CD8-positive, alpha-beta memory T cell (primary cell): ENCODE results near the gene FAM193B. TPM values are rescaled to one million over a fixed set of nuclear protein-coding genes. Genes with fewer than 3 reads are reported as not detected.

Experiments used
- CTCF ChIA-PET: fragments of 350-600 bp; sonication (Branson Sonifier 250); formaldehyde crosslinking; loops from one replicate; lab custom pipeline; 2021; ENCODE audit warnings: antibody characterized with exemption; lab: Charles Lee
- POLR2A ChIA-PET: fragments of 350-600 bp; sonication (Branson Sonifier 250); formaldehyde crosslinking; loops from one replicate; lab custom pipeline; 2021; ENCODE audit warnings: antibody characterized with exemption; lab: Charles Lee
- DNase-seq, 5 donors: peaks; one replicate each; pipeline versions ENCODE4 v3.0.0 to v3.0.0-alpha.2; 2020 to 2022; ENCODE audit warnings: mixed read lengths in 1 of 5
- H3K27ac ChIP-seq: one replicate; pipeline ENCODE4 v1.7.0; 2013; ENCODE audit warnings: low read depth, mild to moderate bottlenecking, low read length, moderate library complexity
- H3K27me3 ChIP-seq: 2 replicates; pipeline ENCODE4 v1.7.0; 2013; ENCODE audit warnings: low read length, mild to moderate bottlenecking; ENCODE audit not compliant: insufficient read depth, poor library complexity, severe bottlenecking
- H3K36me3 ChIP-seq: 2 replicates; pipeline ENCODE4 v1.7.0; 2013; ENCODE audit warnings: mild to moderate bottlenecking, low read length, moderate library complexity; ENCODE audit not compliant: insufficient read depth
- H3K4me1 ChIP-seq: 2 replicates; pipeline ENCODE4 v1.7.0; 2013; ENCODE audit warnings: mild to moderate bottlenecking, low read length, moderate library complexity; ENCODE audit not compliant: insufficient read depth
- H3K4me3 ChIP-seq: 2 replicates; pipeline ENCODE4 v1.7.0; 2013; ENCODE audit warnings: mild to moderate bottlenecking, low read length
- H3K9me3 ChIP-seq: 2 replicates; pipeline ENCODE4 v1.7.0; 2013; ENCODE audit warnings: mild to moderate bottlenecking, low read length
- H3K27ac Mint-ChIP-seq, 8 donors: one replicate each; pipeline ENCODE4 v1.8.0; 2020 to 2021; ENCODE audit warnings: mixed read lengths in 8 of 8, mild to moderate bottlenecking in 6 of 8, inconsistent platforms in 3 of 8, moderate library complexity in 3 of 8
- H3K27me3 Mint-ChIP-seq, 2 donors: one replicate each; pipeline ENCODE4 v1.8.0; 2020 to 2021; ENCODE audit warnings: mixed read lengths in 2 of 2, mild to moderate bottlenecking in 1 of 2, moderate library complexity in 1 of 2
- H3K36me3 Mint-ChIP-seq, 3 donors: one replicate each; pipeline ENCODE4 v1.8.0; 2020 to 2021; ENCODE audit warnings: mixed read lengths in 3 of 3, inconsistent platforms in 1 of 3, mild to moderate bottlenecking in 1 of 3
- H3K4me1 Mint-ChIP-seq, 3 donors: one replicate each; pipeline ENCODE4 v1.8.0; 2020 to 2021; ENCODE audit warnings: mixed read lengths in 3 of 3, inconsistent platforms in 1 of 3, mild to moderate bottlenecking in 1 of 3
- H3K4me3 Mint-ChIP-seq, 7 donors: one replicate each; pipeline ENCODE4 v1.8.0; 2020 to 2021; ENCODE audit warnings: mixed read lengths in 7 of 7, mild to moderate bottlenecking in 6 of 7, moderate library complexity in 4 of 7, inconsistent platforms in 2 of 7
- H3K9me3 Mint-ChIP-seq, 5 donors: one replicate each; pipeline ENCODE4 v1.8.0; 2020 to 2022; ENCODE audit warnings: mixed read lengths in 5 of 5, mild to moderate bottlenecking in 3 of 5, moderate library complexity in 2 of 5, inconsistent platforms in 1 of 5
- polyA plus RNA-seq: library from polyadenylated mRNA; unstranded; fragments of 300-500 nt; fragmentation: Illumina TruSeq; gene quantifications from one replicate; pipeline ENCODE4 v1.2.3, GENCODE V29; 2021
- total RNA-seq, 2 experiments: library from RNA; stranded (reverse); gene quantifications; one replicate each; pipeline ENCODE4 v1.2.3, GENCODE V29; 2021

Gene FAM193B
- total and polyA plus RNA-seq, 3 experiments from 2014 or later, result 8.5 to 76.6 (median 72.9) TPM

DNA sequence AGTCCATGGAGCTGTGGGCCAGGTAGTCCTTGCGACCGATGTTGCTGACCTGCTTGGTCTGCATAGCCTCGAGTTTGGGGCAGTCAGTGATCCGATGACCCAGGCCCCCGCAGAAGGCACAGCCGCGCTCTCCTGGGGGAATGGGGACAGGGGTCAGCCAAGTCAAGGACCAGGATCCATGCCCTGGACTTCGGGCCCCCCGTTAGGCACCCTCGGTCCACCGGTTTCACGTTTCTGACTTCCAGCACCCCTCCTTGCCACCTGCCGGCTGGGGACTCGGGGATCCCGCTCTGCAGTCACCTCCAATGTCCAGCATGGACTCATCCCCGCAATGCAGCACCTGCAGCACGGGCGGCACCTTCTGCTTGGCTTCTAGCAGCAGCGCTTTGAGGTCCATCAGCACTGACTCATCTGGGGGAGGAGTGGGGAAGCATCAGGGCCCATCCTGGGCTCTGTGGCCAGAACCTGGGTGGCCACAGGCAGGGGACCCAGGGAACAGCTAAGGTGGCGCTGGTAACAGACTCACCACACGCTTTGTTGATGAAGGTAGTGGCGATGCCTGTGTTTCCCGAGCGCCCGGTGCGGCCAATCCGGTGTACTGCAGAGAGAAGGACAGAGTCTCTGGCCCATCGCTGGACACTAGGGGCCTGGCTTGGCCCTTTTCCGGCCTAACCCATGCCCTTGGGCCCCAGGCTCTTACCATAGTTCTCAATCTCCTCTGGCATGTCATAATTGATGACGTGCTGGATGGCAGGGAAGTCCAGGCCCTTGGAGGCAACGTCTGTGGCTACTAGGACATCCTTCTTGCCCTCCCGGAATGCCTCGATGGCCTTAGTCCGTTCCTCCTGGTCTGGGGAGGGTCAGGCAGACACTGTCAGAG, 42.3 kb downstream of the FAM193B start:
- peaks cover 23% of the 10 kb centered on the region for H3K36me3 ChIP-seq
- H3K36me3 Mint-ChIP-seq, result peaks cover 5 to 64% (median 7%) of the 10 kb centered on the region in 3 donors
- CTCF ChIA-PET, result interaction anchor here (1.1 to 1.6 kb wide), 3 partner anchors 11 to 123 kb away, joined by 3 to 6 read pairs (median 3); no protein-coding TSS in a partner anchor

DNA sequence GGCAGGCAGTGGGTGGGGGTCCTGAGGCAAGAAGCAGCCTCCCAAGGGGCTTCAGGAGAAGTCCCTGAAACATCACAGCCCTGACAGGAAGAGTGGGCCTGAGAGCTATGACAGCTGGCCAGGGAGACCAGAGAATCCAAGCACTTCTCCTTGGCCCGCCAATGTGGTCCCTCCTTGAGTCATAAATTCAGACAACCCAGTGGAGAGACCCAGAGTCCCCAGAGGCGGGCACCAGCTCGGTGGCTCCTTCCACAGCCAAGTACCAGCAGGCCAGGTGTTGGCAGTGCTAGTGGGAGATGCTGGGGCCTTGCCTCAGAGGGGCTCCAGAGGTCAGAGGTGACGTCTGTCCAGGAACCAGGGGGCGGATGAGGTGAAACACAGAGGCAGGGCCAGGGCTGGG, 43.2 kb downstream of the FAM193B start:
- Mint-ChIP-seq H3K4me3 (peak overlapping the region in 1 of 7 donors; percentile 58), H3K4me1 (peaks cover 13 to 24% (median 17%) of the 10 kb centered on the region in 3 donors), H3K36me3 (peaks cover 3 to 57% (median 7%) of the 10 kb centered on the region in 3 donors), H3K27ac (peak overlapping the region in 1 of 8 donors; percentile 4), H3K27me3 (no peaks in the 10 kb centered on the region), H3K9me3 (no peaks in the 10 kb centered on the region)
- peak in 1 of 5 donors; percentile 41 for DNase-seq
- POLR2A ChIA-PET, result no interaction called here
- CTCF ChIA-PET, result interaction anchor here (1.1 to 1.6 kb wide), 3 partner anchors 10 to 122 kb away, joined by 3 to 6 read pairs (median 3); no protein-coding TSS in a partner anchor
- Histone ChIP-seq H3K27me3 (no peaks in the 10 kb centered on the region), H3K36me3 (peaks cover 23% of the 10 kb centered on the region), H3K9me3 (no peaks in the 10 kb centered on the region), H3K27ac (no peak overlapping the region), H3K4me1 (peaks cover 8% of the 10 kb centered on the region), H3K4me3 (no peak overlapping the region)

More for the DNA sequence above, 42.3 kb downstream of the FAM193B start:
- H3K27me3 ChIP-seq, result no peaks in the 10 kb centered on the region
- peaks cover 10% of the 10 kb centered on the region for H3K4me1 ChIP-seq
- no peak overlapping the region for H3K27ac ChIP-seq
- peak in 1 of 5 donors; percentile 44 for DNase-seq
- H3K4me1 Mint-ChIP-seq, result peaks cover 21 to 31% (median 24%) of the 10 kb centered on the region in 3 donors
- H3K4me3 Mint-ChIP-seq, result peak overlapping the region in 1 of 7 donors; percentile 58
- no peaks in the 10 kb centered on the region for H3K9me3 ChIP-seq
- POLR2A ChIA-PET, result no interaction called here
- no peak overlapping the region for H3K27ac Mint-ChIP-seq
- no peak overlapping the region for H3K4me3 ChIP-seq
- no peaks in the 10 kb centered on the region for H3K27me3 Mint-ChIP-seq
- H3K9me3 Mint-ChIP-seq, result no peaks in the 10 kb centered on the region

DNA sequence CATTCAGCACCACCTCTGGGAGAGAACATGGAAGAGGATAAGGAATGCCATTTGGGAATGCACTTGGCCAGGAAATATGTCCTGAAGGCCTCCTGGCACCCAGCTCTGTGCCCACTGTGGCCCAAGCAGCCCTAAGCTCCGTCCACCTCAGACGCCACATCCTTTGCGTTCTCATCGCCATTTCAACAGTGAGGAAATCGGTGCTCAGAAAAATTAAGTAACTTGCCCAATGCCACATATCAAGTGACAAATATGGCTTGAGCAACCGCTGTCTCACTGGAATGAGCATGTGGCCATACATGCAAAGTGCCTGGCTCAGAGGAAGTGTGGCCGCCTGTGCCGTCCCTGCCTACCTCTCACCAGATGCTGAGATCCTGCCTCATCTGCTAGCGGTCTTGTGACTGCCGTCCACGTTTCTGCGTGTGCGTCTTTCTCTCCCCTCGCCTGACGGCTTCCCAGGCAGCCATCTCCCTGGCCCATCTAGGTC, 43.8 kb downstream of the FAM193B start:
- H3K27me3 ChIP-seq, result no peaks in the 10 kb centered on the region
- H3K4me3 ChIP-seq, result no peak overlapping the region
- H3K36me3 ChIP-seq, result peaks cover 23% of the 10 kb centered on the region
- Mint-ChIP-seq H3K9me3 (no peaks in the 10 kb centered on the region), H3K4me3 (no peak overlapping the region), H3K4me1 (peaks cover 7 to 18% (median 12%) of the 10 kb centered on the region in 3 donors), H3K36me3 (peaks cover 2 to 53% (median 7%) of the 10 kb centered on the region in 3 donors), H3K27ac (peak overlapping the region in 2 of 8 donors; percentile 4 to 72), H3K27me3 (no peaks in the 10 kb centered on the region)
- H3K4me1 ChIP-seq, result peaks cover 3% of the 10 kb centered on the region
- POLR2A ChIA-PET, result interaction anchor here (0.5 kb wide), 1 partner anchor 88 kb away, joined by 4 read pairs; no protein-coding TSS in a partner anchor
- no peak overlapping the region for H3K27ac ChIP-seq
- peak in 1 of 5 donors; percentile 41 for DNase-seq
- no peaks in the 10 kb centered on the region for H3K9me3 ChIP-seq
- CTCF ChIA-PET, result interaction anchor here (1.6 kb wide), 1 partner anchor 10 kb away, joined by 6 read pairs; no protein-coding TSS in a partner anchor

DNA sequence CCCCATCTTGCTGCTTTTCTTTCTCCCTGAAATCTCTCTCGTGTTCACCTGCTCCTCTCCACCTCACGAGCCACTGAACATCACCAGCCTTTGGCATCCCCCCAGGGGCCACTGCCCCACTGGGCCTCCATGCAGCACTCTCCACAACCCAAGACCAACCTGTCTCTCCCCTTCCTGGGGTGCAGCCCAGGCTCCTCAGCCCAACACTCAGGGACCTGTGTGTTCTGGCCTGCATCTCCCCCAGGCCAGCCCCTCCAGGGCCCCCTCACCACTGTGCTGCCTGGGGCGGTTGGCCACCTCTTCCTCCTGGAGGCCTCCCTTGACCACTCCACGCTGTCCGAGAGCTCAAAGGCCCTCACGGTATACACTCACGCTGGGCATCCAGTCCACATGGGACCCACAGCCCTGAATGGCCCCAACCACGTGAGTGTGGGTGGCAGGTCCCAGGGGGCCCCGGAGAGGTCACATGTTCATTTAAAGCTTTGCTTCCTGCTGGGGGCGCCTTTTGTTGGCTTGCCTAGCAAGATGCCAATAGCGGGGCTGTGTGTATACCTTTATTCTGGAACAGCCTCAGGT, 44.3 kb downstream of the FAM193B start:
- H3K27ac Mint-ChIP-seq, result peak overlapping the region in 1 of 8 donors; percentile 43
- H3K36me3 Mint-ChIP-seq, result peaks cover 0 to 47% (median 4%) of the 10 kb centered on the region in 3 donors

DNA sequence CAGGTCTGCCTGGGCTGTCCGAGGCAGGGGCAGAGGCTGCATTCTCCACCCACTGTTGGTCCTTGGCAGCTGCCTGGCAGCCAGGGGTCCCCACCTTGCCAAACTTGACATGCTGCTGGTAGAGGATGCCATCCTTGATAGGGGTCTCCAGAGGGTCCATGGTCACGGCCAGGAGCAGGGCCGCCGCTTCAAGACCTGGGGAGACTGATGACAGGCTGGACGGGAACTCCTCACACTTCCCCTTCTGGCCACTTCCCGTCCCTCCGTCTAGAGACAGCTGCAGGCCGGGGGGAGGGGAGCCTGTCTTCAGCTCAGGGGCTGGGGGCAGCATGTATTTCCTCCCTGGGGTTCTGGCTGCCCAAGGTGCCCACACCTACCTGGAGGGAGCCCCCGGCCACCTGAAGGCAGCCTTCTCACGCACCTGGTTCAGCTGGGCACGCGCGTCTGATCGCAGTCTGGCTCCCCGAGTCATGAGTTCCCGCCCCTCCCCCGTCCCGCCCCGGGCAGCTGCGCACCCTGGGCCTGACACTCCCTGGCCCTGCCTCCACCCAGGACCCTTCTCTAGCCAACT, 44.9 kb downstream of the FAM193B start, which contains the start of gene DOK3:
TSS of gene DOK3 (minus strand) at position 446 of the 571 bp plus-strand sequence. CDS start at position 160, 286 bp downstream.
- Histone ChIP-seq H3K9me3 (no peaks in the 10 kb centered on the region), H3K36me3 (peaks cover 23% of the 10 kb centered on the region), H3K27me3 (no peaks in the 10 kb centered on the region), H3K4me1 (no peaks in the 10 kb centered on the region), H3K4me3 (no peak within 1 kb of the TSS), H3K27ac (peak within 1 kb of the TSS; percentile 57)
- POLR2A ChIA-PET, result no interaction called here
- no peak for DNase-seq
- Mint-ChIP-seq H3K4me3 (no peak within 1 kb of the TSS), H3K4me1 (peaks cover 0 to 8% (median 7%) of the 10 kb centered on the region in 3 donors), H3K36me3 (peaks cover 0 to 42% (median 3%) of the 10 kb centered on the region in 3 donors), H3K27ac (peak within 1 kb of the TSS in 2 of 8 donors; percentile 43 to 72), H3K27me3 (no peaks in the 10 kb centered on the region), H3K9me3 (no peaks in the 10 kb centered on the region)
- CTCF ChIA-PET, result interaction anchor here (1.3 kb wide), 1 partner anchor 54 kb away, joined by 5 read pairs; no protein-coding TSS in a partner anchor

More for the DNA sequence above, 44.3 kb downstream of the FAM193B start:
- Histone ChIP-seq H3K27ac (peak overlapping the region; percentile 24), H3K4me1 (no peaks in the 10 kb centered on the region), H3K9me3 (no peaks in the 10 kb centered on the region), H3K4me3 (no peak overlapping the region), H3K36me3 (peaks cover 23% of the 10 kb centered on the region), H3K27me3 (no peaks in the 10 kb centered on the region)
- Mint-ChIP-seq H3K27me3 (no peaks in the 10 kb centered on the region), H3K4me1 (peaks cover 2 to 13% (median 7%) of the 10 kb centered on the region in 3 donors), H3K9me3 (no peaks in the 10 kb centered on the region), H3K4me3 (no peak overlapping the region)
- ChIA-PET CTCF (interaction anchor here (1.6 kb wide), 1 partner anchor 9 kb away, joined by 6 read pairs; no protein-coding TSS in a partner anchor), POLR2A (interaction anchor here (0.5 kb wide), 1 partner anchor 88 kb away, joined by 4 read pairs; no protein-coding TSS in a partner anchor)
- DNase-seq, result no peak

DNA sequence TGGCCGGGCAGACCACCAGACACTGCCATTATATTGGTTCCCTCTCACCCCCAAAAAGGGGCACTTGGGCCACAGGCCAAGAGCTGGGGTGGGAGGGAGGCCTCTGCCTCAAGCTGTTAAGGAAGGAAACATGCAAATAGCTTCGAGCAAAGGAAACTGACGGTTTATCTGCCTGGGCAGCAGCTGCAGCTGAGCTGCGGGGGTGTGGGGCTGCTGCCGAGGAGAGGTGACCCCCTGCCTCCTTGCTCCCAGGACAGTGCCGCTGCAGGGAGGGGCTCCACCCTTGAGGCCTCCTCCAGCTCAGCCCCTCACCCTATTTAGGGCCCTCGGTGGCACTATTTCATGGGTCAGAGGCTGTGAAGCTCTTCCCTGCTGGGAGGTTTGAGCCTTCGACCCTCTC, 45.5 kb downstream of the FAM193B start:
- ChIA-PET CTCF (interaction anchor here (1.3 to 5.5 kb wide), 2 partner anchors 53 to 119 kb away, joined by 5 to 27 read pairs; no protein-coding TSS in a partner anchor), POLR2A (no interaction called here)
- H3K27ac Mint-ChIP-seq, result no peak overlapping the region
- peaks cover 0 to 37% (median 1%) of the 10 kb centered on the region in 3 donors for H3K36me3 Mint-ChIP-seq
- no peaks in the 10 kb centered on the region for H3K9me3 ChIP-seq
- no peaks in the 10 kb centered on the region for H3K27me3 Mint-ChIP-seq
- DNase-seq, result no peak
- H3K4me1 Mint-ChIP-seq, result peaks cover 0 to 6% (median 3%) of the 10 kb centered on the region in 3 donors
- H3K4me1 ChIP-seq, result no peaks in the 10 kb centered on the region
- peak overlapping the region; percentile 57 for H3K27ac ChIP-seq
- no peaks in the 10 kb centered on the region for H3K27me3 ChIP-seq
- H3K4me3 ChIP-seq, result no peak overlapping the region
- no peaks in the 10 kb centered on the region for H3K9me3 Mint-ChIP-seq
- peaks cover 23% of the 10 kb centered on the region for H3K36me3 ChIP-seq
- no peak overlapping the region for H3K4me3 Mint-ChIP-seq

DNA sequence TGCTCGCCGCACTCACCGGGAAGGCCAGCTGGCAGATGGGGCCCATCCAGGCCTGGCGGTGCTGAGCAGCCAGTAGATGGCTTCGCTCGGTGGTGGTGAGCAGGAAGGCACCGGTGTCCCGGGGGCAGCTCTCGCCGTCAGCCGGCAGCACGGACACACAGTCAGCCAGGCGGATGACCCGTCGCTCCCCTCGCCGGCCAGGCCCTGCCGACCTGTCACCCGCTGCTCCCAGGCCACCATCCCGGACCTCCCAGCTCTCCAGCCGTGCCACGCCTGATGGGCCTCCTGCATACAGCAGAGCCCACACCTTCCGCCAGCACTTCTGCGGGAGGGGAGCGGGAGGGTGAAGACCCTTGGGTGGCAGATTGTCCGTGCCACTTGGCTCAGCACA, 46.1 kb downstream of the FAM193B start:
- no peaks in the 10 kb centered on the region for H3K9me3 Mint-ChIP-seq
- H3K27me3 ChIP-seq, result no peaks in the 10 kb centered on the region
- peak overlapping the region; percentile 57 for H3K27ac ChIP-seq
- ChIA-PET CTCF (interaction anchor here (1.3 to 5.5 kb wide), 2 partner anchors 53 to 118 kb away, joined by 5 to 27 read pairs; no protein-coding TSS in a partner anchor), POLR2A (no interaction called here)
- peaks cover 0 to 30% (median 0%) of the 10 kb centered on the region in 3 donors for H3K36me3 Mint-ChIP-seq
- H3K4me1 Mint-ChIP-seq, result peaks cover 0 to 5% (median 0%) of the 10 kb centered on the region in 3 donors
- no peaks in the 10 kb centered on the region for H3K9me3 ChIP-seq
- no peaks in the 10 kb centered on the region for H3K4me1 ChIP-seq
- no peak overlapping the region for H3K4me3 ChIP-seq
- DNase-seq, result peak in 1 of 5 donors; percentile 43
- H3K27me3 Mint-ChIP-seq, result no peaks in the 10 kb centered on the region
- no peak overlapping the region for H3K4me3 Mint-ChIP-seq
- H3K27ac Mint-ChIP-seq, result no peak overlapping the region
- H3K36me3 ChIP-seq, result peaks cover 22% of the 10 kb centered on the region
